Mesendoderm (in vitro differentiated cells): ENCODE results near the gene PPP1R1A.

Experiments
- DNase-seq: peaks from one replicate; pipeline ENCODE4 v3.0.0; 2013
- H2AK5ac ChIP-seq: 2 replicates; pipeline ENCODE4 v1.6.1; 2013; ENCODE audit warnings: low read length, inconsistent platforms
- H2BK120ac ChIP-seq: 2 replicates; pipeline ENCODE4 v1.6.1; 2013; ENCODE audit warnings: low read depth, mild to moderate bottlenecking, low read length, moderate library complexity, mixed read lengths
- H2BK15ac ChIP-seq: replicated peaks from 2 replicates; pipeline ENCODE4 v1.6.1; 2013; ENCODE audit warnings: low read depth, mild to moderate bottlenecking, moderate library complexity
- H2BK5ac ChIP-seq: 2 replicates; pipeline ENCODE4 v1.6.1; 2013; ENCODE audit warnings: low read length, inconsistent platforms
- H3K18ac ChIP-seq: 2 replicates; pipeline ENCODE4 v1.6.1; 2013; ENCODE audit warnings: mild to moderate bottlenecking, low read length, mixed read lengths
- H3K23ac ChIP-seq: one replicate; pipeline ENCODE4 v1.6.1; 2013; ENCODE audit warnings: low read length
- H3K27ac ChIP-seq: 2 replicates; pipeline ENCODE4 v1.5.1; 2013; ENCODE audit warnings: low read depth, mild to moderate bottlenecking, inconsistent platforms, low read length, moderate library complexity
- H3K27me3 ChIP-seq: 2 replicates; pipeline ENCODE4 v1.6.1; 2013; ENCODE audit warnings: low read length, control low read depth, mild to moderate bottlenecking, inconsistent platforms; ENCODE audit not compliant: insufficient read depth, poor library complexity
- H3K36me3 ChIP-seq: 2 replicates; pipeline ENCODE4 v1.6.1; 2013; ENCODE audit warnings: low read length, inconsistent platforms; ENCODE audit not compliant: control insufficient read depth, insufficient read depth
- H3K4ac ChIP-seq: one replicate; pipeline ENCODE4 v1.6.1; 2013; ENCODE audit warnings: low read depth, mild to moderate bottlenecking, low read length, moderate library complexity
- H3K4me1 ChIP-seq: 2 replicates; pipeline ENCODE4 v1.6.1; 2013; ENCODE audit warnings: low read depth, low read length, inconsistent platforms; ENCODE audit not compliant: control insufficient read depth
- H3K4me2 ChIP-seq: 2 replicates; pipeline ENCODE4 v1.6.1; 2013; ENCODE audit warnings: low read length
- H3K4me3 ChIP-seq: 2 replicates; pipeline ENCODE4 v1.5.1; 2013; ENCODE audit warnings: mild to moderate bottlenecking, low read length
- H3K56ac ChIP-seq: one replicate; pipeline ENCODE4 v1.6.1; 2013; ENCODE audit warnings: low read length
- H3K79me1 ChIP-seq: 2 replicates; pipeline ENCODE4 v1.6.1; 2013; ENCODE audit warnings: low read length, inconsistent platforms
- H3K79me2 ChIP-seq: 2 replicates; pipeline ENCODE4 v1.6.1; 2013; ENCODE audit warnings: mild to moderate bottlenecking, low read length; ENCODE audit not compliant: control insufficient read depth, insufficient read depth
- H3K9ac ChIP-seq: 2 replicates; pipeline ENCODE4 v1.6.1; 2013; ENCODE audit warnings: low read length, inconsistent platforms
- H4K5ac ChIP-seq: one replicate; pipeline ENCODE4 v1.6.1; 2013; ENCODE audit warnings: low read length
- H4K8ac ChIP-seq: one replicate; pipeline ENCODE4 v1.6.1; 2013; ENCODE audit warnings: low read depth, mild to moderate bottlenecking, control low read depth, low read length, moderate library complexity
- WGBS: extraction: QIAGEN DNeasy Blood & Tissue Kit; methylation state at CpG from one replicate; pipeline ENCODE4 v1.1.7; 2013; ENCODE audit warnings: low lambda C conversion rate, missing lambda C conversion rate; ENCODE audit not compliant: insufficient coverage; ENCODE audit errors: extremely low coverage; 5-methylcytosine and 5-hydroxymethylcytosine counted together

Gene PPP1R1A

DNA sequence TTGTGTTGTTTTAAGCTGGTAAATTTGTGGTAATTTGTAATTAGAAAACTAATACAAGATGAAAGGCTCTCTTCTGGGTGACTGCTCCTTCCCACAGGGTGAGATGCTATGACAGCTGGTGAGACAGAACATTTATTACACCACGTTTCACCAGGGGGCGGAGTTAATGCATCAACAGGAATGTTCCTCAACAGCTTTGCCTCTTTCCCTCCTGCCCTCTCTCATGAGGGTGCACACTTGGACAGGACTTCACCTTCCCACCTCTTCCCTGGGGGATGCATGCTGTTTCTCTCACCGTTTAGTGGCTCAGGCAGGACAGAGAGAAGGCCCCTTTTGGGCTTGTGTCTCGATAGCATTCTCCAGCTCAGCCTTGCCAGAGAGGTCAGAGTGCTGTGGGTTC, 13.4 kb upstream of the PPP1R1A start:
- H4K5ac ChIP-seq = no peak overlapping the region
- no peak overlapping the region for H2AK5ac ChIP-seq
- no peak overlapping the region for H3K9ac ChIP-seq
- no CpG with 5 or more reads among the region's 4 CpGs for WGBS
- no peaks in the 10 kb centered on the region for H3K4me1 ChIP-seq
- H3K4me3 ChIP-seq = no peak overlapping the region
- no peak overlapping the region for H4K8ac ChIP-seq
- H3K23ac ChIP-seq = no peak overlapping the region
- DNase-seq = no peak
- no peak overlapping the region for H2BK15ac ChIP-seq
- no peaks in the 10 kb centered on the region for H3K27me3 ChIP-seq
- no peaks in the 10 kb centered on the region for H3K79me1 ChIP-seq
- H3K27ac ChIP-seq = no peak overlapping the region
- H2BK120ac ChIP-seq = no peak overlapping the region
- H2BK5ac ChIP-seq = no peak overlapping the region
- no peaks in the 10 kb centered on the region for H3K79me2 ChIP-seq
- H3K56ac ChIP-seq = no peak overlapping the region
- no peak overlapping the region for H3K4ac ChIP-seq
- no peaks in the 10 kb centered on the region for H3K36me3 ChIP-seq
- no peak overlapping the region for H3K4me2 ChIP-seq
- H3K18ac ChIP-seq = no peak overlapping the region

DNA sequence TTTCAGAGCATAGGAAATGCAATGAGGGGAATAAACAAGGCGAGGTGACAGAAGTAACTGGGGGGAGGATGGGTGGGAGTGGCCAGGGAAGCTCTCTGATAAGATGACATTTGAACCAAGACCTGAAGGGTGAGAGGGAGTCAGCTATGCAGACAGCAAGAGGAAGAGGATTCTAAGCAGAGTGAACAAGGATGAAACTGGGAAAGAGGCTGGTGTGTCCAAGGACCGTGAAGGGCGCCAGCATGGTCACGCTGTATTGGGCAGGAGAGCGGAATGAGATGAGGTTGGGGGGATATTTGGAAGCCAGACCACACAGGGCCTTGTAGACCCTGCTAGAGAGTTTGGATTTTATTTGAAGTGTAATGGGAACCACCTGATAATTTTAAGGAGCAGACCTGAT, 10.5 kb upstream of the PPP1R1A start:
- Histone ChIP-seq H2BK15ac (no peak overlapping the region), H3K36me3 (no peaks in the 10 kb centered on the region)
- no CpG with 5 or more reads among the region's 5 CpGs for WGBS

DNA sequence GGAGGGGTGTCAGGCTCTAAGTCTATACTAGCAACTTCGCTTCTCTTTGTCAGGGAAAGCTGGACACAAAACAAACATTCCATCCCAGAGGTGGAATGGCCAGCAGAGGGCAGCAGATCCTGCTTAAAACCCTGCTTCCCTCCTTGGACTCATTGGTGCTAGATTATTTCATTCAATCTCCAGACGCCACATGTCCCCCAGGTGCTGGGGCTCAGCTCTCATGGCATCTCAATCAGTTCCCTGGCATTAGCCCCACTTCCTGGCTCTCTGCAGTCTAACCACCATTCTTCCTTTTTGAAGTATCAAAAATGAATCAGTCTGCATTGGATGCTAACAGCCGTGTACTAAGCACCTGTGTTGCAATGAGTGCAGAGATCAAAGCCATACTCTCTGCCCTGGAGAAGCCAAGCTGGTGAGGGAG, 8.1 kb upstream of the PPP1R1A start:
- Histone ChIP-seq H2BK120ac (no peak overlapping the region), H3K79me2 (no peaks in the 10 kb centered on the region), H3K4me1 (no peaks in the 10 kb centered on the region), H2BK15ac (no peak overlapping the region), H2AK5ac (no peak overlapping the region), H3K4me2 (no peak overlapping the region), H2BK5ac (no peak overlapping the region), H3K56ac (no peak overlapping the region), H3K36me3 (no peaks in the 10 kb centered on the region), H3K79me1 (no peaks in the 10 kb centered on the region), H3K27me3 (no peaks in the 10 kb centered on the region), H3K27ac (no peak overlapping the region), H3K23ac (no peak overlapping the region), H3K4ac (no peak overlapping the region), H3K9ac (no peak overlapping the region), H4K5ac (no peak overlapping the region), H4K8ac (no peak overlapping the region), H3K18ac (no peak overlapping the region), H3K4me3 (no peak overlapping the region)
- peak; percentile 80 for DNase-seq
- WGBS = no CpG with 5 or more reads among the region's 3 CpGs

More for the DNA sequence above, 10.5 kb upstream of the PPP1R1A start:
- Histone ChIP-seq H3K4me3 (no peak overlapping the region), H2BK120ac (no peak overlapping the region), H3K18ac (no peak overlapping the region), H3K4me1 (no peaks in the 10 kb centered on the region), H3K79me2 (no peaks in the 10 kb centered on the region), H4K5ac (no peak overlapping the region), H3K79me1 (no peaks in the 10 kb centered on the region), H3K27me3 (no peaks in the 10 kb centered on the region), H4K8ac (no peak overlapping the region), H2BK5ac (no peak overlapping the region), H3K27ac (no peak overlapping the region), H3K4me2 (no peak overlapping the region), H3K9ac (no peak overlapping the region), H3K23ac (no peak overlapping the region), H3K56ac (no peak overlapping the region), H2AK5ac (no peak overlapping the region), H3K4ac (no peak overlapping the region)
- no peak for DNase-seq

DNA sequence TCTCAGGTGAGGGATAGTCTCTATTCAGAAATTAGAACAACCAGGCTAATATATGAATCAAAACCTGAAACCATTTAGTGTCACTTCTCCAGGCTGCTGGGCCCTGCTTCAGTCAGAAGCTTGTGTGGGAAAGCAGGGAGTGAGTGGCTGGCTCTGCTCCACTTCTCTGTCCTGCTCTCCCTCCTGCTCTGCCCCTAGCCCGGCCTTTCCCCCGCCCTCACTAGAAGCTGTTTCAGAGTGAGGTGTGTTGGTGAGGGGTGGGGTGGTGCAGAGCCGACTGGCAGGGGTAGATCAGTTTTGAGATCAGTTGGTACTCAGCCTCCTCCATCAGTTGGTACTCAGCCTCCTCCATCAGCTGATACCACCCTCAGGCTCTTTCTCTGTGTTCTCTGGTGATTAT, 7.0 kb upstream of the PPP1R1A start:
- H3K18ac ChIP-seq = no peak overlapping the region
- H3K27me3 ChIP-seq = no peaks in the 10 kb centered on the region
- no peak overlapping the region for H4K5ac ChIP-seq
- H4K8ac ChIP-seq = no peak overlapping the region
- H3K79me1 ChIP-seq = no peaks in the 10 kb centered on the region
- no peak for DNase-seq
- H2AK5ac ChIP-seq = no peak overlapping the region
- no peak overlapping the region for H3K4me2 ChIP-seq
- no peak overlapping the region for H3K9ac ChIP-seq
- H3K4me1 ChIP-seq = no peaks in the 10 kb centered on the region
- no peak overlapping the region for H3K4ac ChIP-seq
- WGBS = no CpG with 5 or more reads among the region's 3 CpGs
- no peak overlapping the region for H2BK5ac ChIP-seq
- no peak overlapping the region for H2BK120ac ChIP-seq
- no peak overlapping the region for H3K4me3 ChIP-seq
- no peak overlapping the region for H2BK15ac ChIP-seq
- H3K36me3 ChIP-seq = no peaks in the 10 kb centered on the region
- no peak overlapping the region for H3K27ac ChIP-seq
- no peak overlapping the region for H3K56ac ChIP-seq
- no peaks in the 10 kb centered on the region for H3K79me2 ChIP-seq
- no peak overlapping the region for H3K23ac ChIP-seq

DNA sequence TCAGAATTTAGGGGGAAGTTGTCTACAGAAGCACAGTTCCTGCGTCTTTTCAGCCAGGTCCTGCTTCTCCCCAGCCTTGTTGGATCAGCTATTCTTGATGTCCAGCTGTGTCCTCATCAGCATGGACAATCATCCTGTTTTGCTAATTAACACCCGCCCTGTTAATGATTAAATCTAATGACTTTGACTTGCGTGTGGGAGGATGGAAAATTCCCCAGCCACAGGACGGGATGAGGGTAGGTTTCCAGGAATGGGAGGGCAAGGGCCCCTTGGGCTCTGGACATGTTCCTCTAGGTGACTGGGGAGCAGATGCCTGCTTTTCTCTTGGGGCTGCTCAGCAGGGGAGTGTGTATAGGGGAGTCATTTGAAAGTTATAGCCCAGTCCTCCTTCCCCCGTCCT, 5.3 kb upstream of the PPP1R1A start:
- Histone ChIP-seq H2BK120ac (no peak overlapping the region), H3K36me3 (no peaks in the 10 kb centered on the region), H3K56ac (no peak overlapping the region), H3K4me1 (no peaks in the 10 kb centered on the region), H3K27ac (no peak overlapping the region), H3K27me3 (peaks cover 2% of the 10 kb centered on the region), H3K4ac (no peak overlapping the region), H3K79me1 (no peaks in the 10 kb centered on the region), H3K4me3 (no peak overlapping the region), H3K4me2 (no peak overlapping the region), H2AK5ac (no peak overlapping the region), H4K5ac (no peak overlapping the region), H4K8ac (no peak overlapping the region), H2BK5ac (no peak overlapping the region), H3K23ac (no peak overlapping the region), H3K79me2 (no peaks in the 10 kb centered on the region), H3K18ac (no peak overlapping the region), H3K9ac (no peak overlapping the region), H2BK15ac (no peak overlapping the region)
- WGBS = no CpG with 5 or more reads among the region's 5 CpGs
- peak; percentile 25 for DNase-seq

DNA sequence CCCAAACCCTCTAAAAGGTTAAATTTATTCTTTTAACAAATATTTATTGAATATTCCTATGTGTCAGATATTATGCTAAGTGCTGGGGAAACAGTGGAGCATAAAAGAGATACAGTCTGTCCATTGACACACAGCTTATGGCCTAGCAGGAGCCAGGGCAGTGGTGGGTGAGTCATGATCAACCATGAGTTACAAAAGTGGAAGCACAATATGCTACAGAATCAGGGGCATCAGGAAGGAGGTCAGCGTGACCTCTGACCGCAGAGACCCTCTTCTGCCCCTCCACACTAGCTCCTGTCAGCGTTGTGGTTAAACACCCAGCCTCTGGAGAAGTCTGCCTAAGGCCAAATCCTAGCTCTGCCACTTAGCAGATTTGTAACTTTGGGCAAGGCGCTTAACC, 4.7 kb upstream of the PPP1R1A start:
- Histone ChIP-seq H3K9ac (no peak overlapping the region), H3K27me3 (peaks cover 2% of the 10 kb centered on the region), H4K8ac (no peak overlapping the region), H3K23ac (no peak overlapping the region), H3K27ac (no peak overlapping the region), H4K5ac (no peak overlapping the region), H3K79me2 (no peaks in the 10 kb centered on the region), H3K36me3 (no peaks in the 10 kb centered on the region), H3K18ac (no peak overlapping the region), H2BK120ac (no peak overlapping the region), H3K4me2 (no peak overlapping the region), H3K4me1 (no peaks in the 10 kb centered on the region), H2AK5ac (no peak overlapping the region), H3K79me1 (no peaks in the 10 kb centered on the region), H3K4ac (no peak overlapping the region), H3K4me3 (no peak overlapping the region), H3K56ac (no peak overlapping the region), H2BK5ac (no peak overlapping the region), H2BK15ac (no peak overlapping the region)
- no CpG with 5 or more reads among the region's 4 CpGs for WGBS
- no peak for DNase-seq
